ENCODE results near the gene DOCK9.

Gene DOCK9

DNA sequence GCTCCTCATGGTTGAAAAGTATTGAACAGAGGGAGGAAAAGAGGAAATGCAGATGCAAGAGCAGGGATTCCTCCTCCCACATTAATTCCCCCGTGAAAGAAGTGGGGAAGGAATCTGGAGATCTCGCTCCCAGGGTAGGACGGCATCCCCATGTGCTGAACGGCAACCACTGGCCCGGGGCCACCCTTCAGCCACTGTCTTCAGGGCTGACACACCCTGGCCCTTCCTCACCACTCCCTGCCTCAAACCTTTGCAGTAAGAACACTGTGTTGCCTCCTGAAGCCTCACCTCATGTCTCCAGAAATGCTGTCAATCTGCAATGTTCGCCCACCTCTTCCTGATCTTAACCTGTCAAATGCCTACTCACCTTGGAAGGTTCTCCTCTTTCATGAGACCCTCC, 10.9 kb upstream of the DOCK9 start:
- H3K4me2 ChIP-seq, result no peak overlapping the region
- no peaks in the 10 kb centered on the region for H3K27me3 ChIP-seq (ENCODE audit: insufficient read depth, low read depth)
- no peak overlapping the region for H3K27ac ChIP-seq
- no peak overlapping the region for H3K4me3 ChIP-seq (IDR thresholded peaks at IDR 0.05; ENCODE audit: insufficient read depth, low read depth, low read length)
- H3K9ac ChIP-seq, result no peak overlapping the region
- H3K4me1 ChIP-seq (ENCODE audit: low read depth, poor library complexity, severe bottlenecking), result no peaks in the 10 kb centered on the region
- no peaks in the 10 kb centered on the region for H3K36me3 ChIP-seq (ENCODE audit: insufficient read depth)
- H4K20me1 ChIP-seq (ENCODE audit: insufficient read depth), result no peaks in the 10 kb centered on the region
- no peak overlapping the region for H2AFZ ChIP-seq (ENCODE audit: low read depth)
- TF ChIP-seq CTCF (conservative IDR thresholded peaks at IDR 0.05; ENCODE audit: low read depth, low read length), result no peak
- no peaks in the 10 kb centered on the region for H3K79me2 ChIP-seq (ENCODE audit: insufficient read depth, low read depth)

DNA sequence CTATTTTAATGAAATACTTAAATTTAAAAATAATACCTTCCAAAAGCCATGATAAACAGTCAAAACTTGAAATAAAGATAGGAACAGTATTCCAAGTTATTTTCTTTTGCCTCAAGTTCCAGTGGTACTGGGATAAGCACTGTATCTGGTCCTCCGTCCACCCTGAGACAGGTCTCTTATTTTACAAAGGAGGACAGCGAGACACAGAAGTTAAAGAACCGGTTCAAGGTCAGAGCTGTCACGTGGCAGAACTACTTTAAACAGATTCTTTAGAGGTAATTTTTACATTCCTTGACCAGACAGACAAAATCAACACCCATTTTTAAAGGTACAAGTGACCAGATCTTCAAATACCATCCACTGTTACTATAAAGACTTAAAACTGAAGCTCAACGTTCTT, 10.4 kb upstream of the DOCK9 start:
- H3K9ac ChIP-seq, result no peak overlapping the region
- H4K20me1 ChIP-seq (ENCODE audit: insufficient read depth), result no peaks in the 10 kb centered on the region
- no peak overlapping the region for H2AFZ ChIP-seq (ENCODE audit: low read depth)
- no peak overlapping the region for H3K27ac ChIP-seq
- no peak for TF ChIP-seq CTCF (conservative IDR thresholded peaks at IDR 0.05; ENCODE audit: low read depth, low read length)
- no peaks in the 10 kb centered on the region for H3K36me3 ChIP-seq (ENCODE audit: insufficient read depth)
- H3K4me3 ChIP-seq (IDR thresholded peaks at IDR 0.05; ENCODE audit: insufficient read depth, low read depth, low read length), result no peak overlapping the region
- no peaks in the 10 kb centered on the region for H3K4me1 ChIP-seq (ENCODE audit: low read depth, poor library complexity, severe bottlenecking)
- no peak overlapping the region for H3K4me2 ChIP-seq
- H3K79me2 ChIP-seq (ENCODE audit: insufficient read depth, low read depth), result no peaks in the 10 kb centered on the region
- no peaks in the 10 kb centered on the region for H3K27me3 ChIP-seq (ENCODE audit: insufficient read depth, low read depth)

- no peak overlapping the region for H2AFZ ChIP-seq (ENCODE audit: low read depth)
- no peak overlapping the region for H3K9ac ChIP-seq
- no peaks in the 10 kb centered on the region for H3K4me1 ChIP-seq (ENCODE audit: low read depth, poor library complexity, severe bottlenecking)
- H3K27me3 ChIP-seq (ENCODE audit: insufficient read depth, low read depth), result no peaks in the 10 kb centered on the region
- no peak overlapping the region for H3K4me2 ChIP-seq
- TF ChIP-seq CTCF (conservative IDR thresholded peaks at IDR 0.05; ENCODE audit: low read depth, low read length), result no peak
- H3K27ac ChIP-seq, result no peak overlapping the region
- no peak overlapping the region for H3K4me3 ChIP-seq (IDR thresholded peaks at IDR 0.05; ENCODE audit: insufficient read depth, low read depth, low read length)
- H3K79me2 ChIP-seq (ENCODE audit: insufficient read depth, low read depth), result no peaks in the 10 kb centered on the region
- no peaks in the 10 kb centered on the region for H3K36me3 ChIP-seq (ENCODE audit: insufficient read depth)
- no peaks in the 10 kb centered on the region for H4K20me1 ChIP-seq (ENCODE audit: insufficient read depth)
Observed at GRCh38 chr13:98987275-98987674, 9.4 kb upstream of the DOCK9 start.

GRCh38 chr13:98986226-98986846, 8.5 kb upstream of the DOCK9 start:
- Histone ChIP-seq H3K4me3 (IDR thresholded peaks at IDR 0.05; ENCODE audit: insufficient read depth, low read depth, low read length) (no peak overlapping the region), H4K20me1 (ENCODE audit: insufficient read depth) (no peaks in the 10 kb centered on the region), H3K27ac (no peak overlapping the region), H3K36me3 (ENCODE audit: insufficient read depth) (no peaks in the 10 kb centered on the region), H3K4me1 (ENCODE audit: low read depth, poor library complexity, severe bottlenecking) (no peaks in the 10 kb centered on the region), H3K4me2 (no peak overlapping the region), H2AFZ (ENCODE audit: low read depth) (no peak overlapping the region), H3K27me3 (ENCODE audit: insufficient read depth, low read depth) (no peaks in the 10 kb centered on the region), H3K9ac (no peak overlapping the region), H3K79me2 (ENCODE audit: insufficient read depth, low read depth) (no peaks in the 10 kb centered on the region)
- TF ChIP-seq CTCF (conservative IDR thresholded peaks at IDR 0.05; ENCODE audit: low read depth, low read length), result no peak
